KMS-11 (cell line): ENCODE data around the gene CLIC6.

Experiments used
- H2AFZ ChIP-seq: fragments of 200-600 bp; sonication (generic); 2 replicates; pipeline ENCODE4 v1.6.1; 2016; ENCODE audit warnings: antibody characterized with exemption, mixed run types, low read depth
- H3K27ac ChIP-seq: fragments of 200-600 bp; sonication (generic); 2 replicates; pipeline ENCODE4 v1.6.1; 2016; ENCODE audit warnings: mild to moderate bottlenecking, mixed run types
- H3K27me3 ChIP-seq: fragments of 200-600 bp; sonication (generic); 2 replicates; pipeline ENCODE4 v1.6.1; 2017; ENCODE audit warnings: mild to moderate bottlenecking, low read depth, mixed run types, moderate library complexity; ENCODE audit not compliant: insufficient read depth
- H3K36me3 ChIP-seq: fragments of 200-600 bp; sonication (generic); 2 replicates; pipeline ENCODE4 v1.6.1; 2017; ENCODE audit warnings: mild to moderate bottlenecking, mixed run types; ENCODE audit not compliant: insufficient read depth
- H3K4me1 ChIP-seq: fragments of 200-600 bp; sonication (generic); 2 replicates; pipeline ENCODE4 v1.6.1; 2016; ENCODE audit warnings: mild to moderate bottlenecking, low read depth, mixed run types; ENCODE audit not compliant: poor library complexity, severe bottlenecking
- H3K4me2 ChIP-seq: fragments of 200-600 bp; sonication (generic); 2 replicates; pipeline ENCODE4 v1.7.0; 2016; ENCODE audit warnings: mild to moderate bottlenecking, mixed run types
- H3K4me3 ChIP-seq: fragments of 200-600 bp; sonication (generic); IDR thresholded peaks from 2 replicates; pipeline ENCODE4 v1.6.1; 2017; ENCODE audit warnings: low read depth, low read length, mixed read lengths; ENCODE audit not compliant: insufficient read depth
- H3K79me2 ChIP-seq: fragments of 200-600 bp; sonication (generic); 2 replicates; pipeline ENCODE4 v1.6.1; 2016; ENCODE audit warnings: low read depth, mixed run types; ENCODE audit not compliant: insufficient read depth
- H3K9ac ChIP-seq: fragments of 200-600 bp; sonication (generic); 2 replicates; pipeline ENCODE4 v1.6.1; 2016; ENCODE audit warnings: mild to moderate bottlenecking, mixed run types
- H4K20me1 ChIP-seq: fragments of 200-600 bp; sonication (generic); 2 replicates; pipeline ENCODE4 v1.6.1; 2016; ENCODE audit warnings: mild to moderate bottlenecking, mixed run types; ENCODE audit not compliant: insufficient read depth
- CTCF ChIP-seq: fragments of 200-600 bp; sonication (generic); conservative IDR thresholded peaks from 2 replicates; pipeline ENCODE4 v1.6.1; 2017; ENCODE audit warnings: low read depth, mild to moderate bottlenecking, antibody characterized with exemption, low read length, moderate library complexity, mixed read lengths

Gene CLIC6

GRCh38 chr21:34706337-34706736 is 37.5 kb downstream of the CLIC6 start:
- no peaks in the 10 kb centered on the region for H4K20me1 ChIP-seq
- no peak overlapping the region for H3K4me3 ChIP-seq
- no peaks in the 10 kb centered on the region for H3K27me3 ChIP-seq
- no peaks in the 10 kb centered on the region for H3K79me2 ChIP-seq
- no peak for TF ChIP-seq CTCF
- H3K9ac ChIP-seq: no peak overlapping the region
- H3K4me2 ChIP-seq: no peak overlapping the region
- no peak overlapping the region for H3K27ac ChIP-seq
- H3K36me3 ChIP-seq: no peaks in the 10 kb centered on the region
- H3K4me1 ChIP-seq: no peaks in the 10 kb centered on the region
- H2AFZ ChIP-seq: no peak overlapping the region

GRCh38 chr21:34707876-34708325 is 39.1 kb downstream of the CLIC6 start:
- H3K36me3 ChIP-seq: no peaks in the 10 kb centered on the region
- H3K9ac ChIP-seq: no peak overlapping the region
- no peak overlapping the region for H3K4me3 ChIP-seq
- H3K79me2 ChIP-seq: no peaks in the 10 kb centered on the region
- no peak for TF ChIP-seq CTCF
- H3K27ac ChIP-seq: no peak overlapping the region
- no peaks in the 10 kb centered on the region for H3K4me1 ChIP-seq
- no peak overlapping the region for H3K4me2 ChIP-seq
- no peak overlapping the region for H2AFZ ChIP-seq
- H3K27me3 ChIP-seq: no peaks in the 10 kb centered on the region
- no peaks in the 10 kb centered on the region for H4K20me1 ChIP-seq

- Histone ChIP-seq H3K4me2 (no peak overlapping the region), H2AFZ (no peak overlapping the region), H3K4me3 (no peak overlapping the region)
These were observed 44.8 kb downstream of the CLIC6 start for GRCh38 chr21:34713621-34714020.

GRCh38 chr21:34715518-34715917 is 46.7 kb downstream of the CLIC6 start:
- TF ChIP-seq CTCF: no peak
- no peak overlapping the region for H3K27ac ChIP-seq

More at GRCh38 chr21:34713621-34714020, 44.8 kb downstream of the CLIC6 start:
- Histone ChIP-seq H3K27me3 (no peaks in the 10 kb centered on the region), H3K79me2 (no peaks in the 10 kb centered on the region), H4K20me1 (no peaks in the 10 kb centered on the region), H3K27ac (no peak overlapping the region), H3K36me3 (no peaks in the 10 kb centered on the region), H3K9ac (no peak overlapping the region), H3K4me1 (no peaks in the 10 kb centered on the region)
- no peak for TF ChIP-seq CTCF

More at GRCh38 chr21:34715518-34715917, 46.7 kb downstream of the CLIC6 start:
- no peak overlapping the region for H2AFZ ChIP-seq
- no peak overlapping the region for H3K4me2 ChIP-seq
- H3K4me3 ChIP-seq: no peak overlapping the region
- H3K27me3 ChIP-seq: no peaks in the 10 kb centered on the region
- no peak overlapping the region for H3K9ac ChIP-seq
- no peaks in the 10 kb centered on the region for H3K4me1 ChIP-seq
- no peaks in the 10 kb centered on the region for H3K79me2 ChIP-seq
- H3K36me3 ChIP-seq: no peaks in the 10 kb centered on the region
- no peaks in the 10 kb centered on the region for H4K20me1 ChIP-seq
